A673 (cell line): Measurements from ENCODE around the gene AGPAT3. TPM values are rescaled to one million over a fixed set of nuclear protein-coding genes. Genes with fewer than 3 reads are reported as not detected.
"Not testable (repeated sequence)": the region's sequence is repeated elsewhere in the genome, so short reads cannot be mapped to it uniquely, and the experiment has no call there.

Source experiments
- BruUV-seq: library from RNA; stranded (reverse); fragments of 400-500 nt; replicated peaks from 2 replicates; lab custom pipeline; 2021; lab: Mats Ljungman, UMichigan
- CTCF ChIA-PET: fragments of 300-600 bp; sonication (Branson Sonifier 250); formaldehyde crosslinking; loops from one replicate; lab custom pipeline; 2022; ENCODE audit warnings: antibody characterized with exemption; lab: Charles Lee
- POLR2A ChIA-PET: fragments of 300-600 bp; sonication (Branson Sonifier 250); formaldehyde crosslinking; loops from one replicate; lab custom pipeline; 2022; ENCODE audit warnings: antibody characterized with exemption; ENCODE audit not compliant: low non-redundant PET; lab: Charles Lee
- DNase-seq: peaks from one replicate; pipeline ENCODE4 v3.0.0-alpha.2; 2015; ENCODE audit warnings: low spot score
- H3K27ac ChIP-seq: fragments of 200-600 bp; sonication (generic); 2 replicates; pipeline ENCODE4 v1.5.1; 2016; ENCODE audit warnings: mixed run types, low read depth, mild to moderate bottlenecking, mixed read lengths, antibody characterized with exemption, low read length; ENCODE audit not compliant: poor library complexity, severe bottlenecking
- H3K27me3 ChIP-seq: fragments of 200-600 bp; sonication (generic); replicated peaks from 2 replicates; pipeline ENCODE4 v1.6.1; 2017; ENCODE audit warnings: mixed run types, low read depth, mild to moderate bottlenecking, mixed read lengths, antibody characterized with exemption, low read length; ENCODE audit not compliant: insufficient read depth, poor library complexity
- H3K36me3 ChIP-seq: fragments of 200-600 bp; sonication (generic); 2 replicates; pipeline ENCODE4 v1.6.1; 2016; ENCODE audit warnings: mixed run types, mild to moderate bottlenecking, mixed read lengths, antibody characterized with exemption, low read length; ENCODE audit not compliant: insufficient read depth, poor library complexity, severe bottlenecking
- H3K4me1 ChIP-seq: fragments of 200-600 bp; sonication (generic); 2 replicates; pipeline ENCODE4 v1.6.1; 2017; ENCODE audit warnings: mixed run types, mild to moderate bottlenecking, mixed read lengths, antibody characterized with exemption, low read length; ENCODE audit not compliant: insufficient read depth, poor library complexity, severe bottlenecking
- H3K4me3 ChIP-seq: fragments of 200-600 bp; sonication (generic); 2 replicates; pipeline ENCODE4 v1.5.1; 2016; ENCODE audit warnings: low read depth, mixed run types, mild to moderate bottlenecking, mixed read lengths, low read length; ENCODE audit not compliant: poor library complexity, severe bottlenecking
- H3K9me3 ChIP-seq: fragments of 200-600 bp; sonication (generic); 2 replicates; pipeline ENCODE4 v1.6.1; 2016; ENCODE audit warnings: mixed run types, low read depth, mild to moderate bottlenecking, mixed read lengths, antibody characterized with exemption, low read length; ENCODE audit not compliant: poor library complexity, severe bottlenecking
- CTCF ChIP-seq: fragments of 300-800, 200-600 bp; sonication (generic); conservative IDR thresholded peaks from 2 replicates; pipeline ENCODE4 v1.5.1; 2017; ENCODE audit warnings: low read depth, mild to moderate bottlenecking, antibody characterized with exemption, low read length, moderate library complexity, mixed read lengths
- EZH2 ChIP-seq: fragments of 200-600 bp; sonication (generic); IDR thresholded peaks from 2 replicates; pipeline ENCODE4 v1.6.1; 2017; ENCODE audit warnings: borderline replicate concordance, low read depth, mild to moderate bottlenecking, mixed read lengths, antibody characterized with exemption, low read length; ENCODE audit not compliant: poor library complexity, severe bottlenecking
- intact Hi-C: fragments of 100-400 bp; cut with micrococcal nuclease; formaldehyde crosslinking; loops from one replicate; pipeline ENCODE4 v1.10.0; 2022; ENCODE audit not compliant: unreplicated experiment
- total RNA-seq: library from RNA; stranded (reverse); gene quantifications from 2 replicates; pipeline ENCODE4 v1.2.3, GENCODE V29; 2021

The AGPAT3 gene
- total RNA-seq, 1 experiment from 2014 or later, result 69.6 TPM

GRCh38 chr21:43820466-43820865 is 44.6 kb upstream of the AGPAT3 start:
- Histone ChIP-seq H3K27ac (no peak overlapping the region), H3K36me3 (no peaks in the 10 kb centered on the region), H3K4me3 (no peak overlapping the region), H3K9me3 (peaks cover 5% of the 10 kb centered on the region), H3K27me3 (no peaks in the 10 kb centered on the region), H3K4me1 (no peaks in the 10 kb centered on the region)
- ChIA-PET POLR2A (no interaction called here), CTCF (no interaction called here)
- BruUV-seq, result no TSS peak
- intact Hi-C loops, result no loop called here
- no peak for DNase-seq
- TF ChIP-seq EZH2 (no peak), CTCF (no peak)

GRCh38 chr21:43822166-43822565 is 42.9 kb upstream of the AGPAT3 start:
- intact Hi-C loops, H3K27ac ChIP-seq, BruUV-seq, H3K36me3 ChIP-seq, DNase-seq, H3K9me3 ChIP-seq, CTCF ChIA-PET, H3K4me1 ChIP-seq, H3K4me3 ChIP-seq, H3K27me3 ChIP-seq, POLR2A ChIA-PET: not testable (repeated sequence)

- not testable (repeated sequence) for H3K27me3 ChIP-seq
These were observed 42.3 kb upstream of the AGPAT3 start for GRCh38 chr21:43822741-43823140.

GRCh38 chr21:43824333-43825241 is 40.4 kb upstream of the AGPAT3 start:
- ChIA-PET POLR2A (interaction anchor here (0.6 kb wide), 1 partner anchor 13 kb away, joined by 3 read pairs; no protein-coding TSS in a partner anchor), CTCF (no interaction called here)
- no peak for TF ChIP-seq EZH2
- TF ChIP-seq CTCF, result no peak
- no peaks in the 10 kb centered on the region for H3K9me3 ChIP-seq
- intact Hi-C loops, result no loop called here
- no peak overlapping the region for H3K4me3 ChIP-seq
- no peaks in the 10 kb centered on the region for H3K36me3 ChIP-seq
- DNase-seq, result no peak
- BruUV-seq, result no TSS peak
- no peaks in the 10 kb centered on the region for H3K27me3 ChIP-seq
- no peak overlapping the region for H3K27ac ChIP-seq
- H3K4me1 ChIP-seq, result no peaks in the 10 kb centered on the region

More at GRCh38 chr21:43822741-43823140, 42.3 kb upstream of the AGPAT3 start:
- H3K36me3 ChIP-seq, DNase-seq, BruUV-seq, intact Hi-C loops, H3K9me3 ChIP-seq, H3K4me3 ChIP-seq, POLR2A ChIA-PET, H3K27ac ChIP-seq, H3K4me1 ChIP-seq: not testable (repeated sequence)
- CTCF ChIA-PET, result interaction anchor here (0.6 kb wide), 1 partner anchor 10 kb away, joined by 5 read pairs; no protein-coding TSS in a partner anchor
